Renal pelvis (tissue), 12 donors: ENCODE results near the gene HSP90B1. TPM values are rescaled to one million over a fixed set of nuclear protein-coding genes. Genes with fewer than 3 reads are reported as not detected.

ENCODE experiments used
- DNase-seq: peaks from one replicate; pipeline ENCODE4 v3.0.0-alpha.2; 2013
- long read RNA-seq, 16 experiments: transcript quantifications; one replicate each; lab custom pipeline, GENCODE V29; 2026
- polyA plus RNA-seq, 3 donors: library from polyadenylated mRNA; unstranded; fragments of 120-200 nt; gene quantifications; one replicate each; pipeline ENCODE4 v1.2.1, GENCODE V29; 2013; ENCODE audit not compliant: insufficient read length in 3 of 3

The HSP90B1 gene
- 1,000 to 10,000 TPM in 1 of 3 donors, 100 to 1,000 TPM in 2; 858 to 1,078 (median 947) TPM for polyA plus RNA-seq
- long read RNA-seq, donor 1, transcript HSP90B1-201 (18 exons, 2,858 nt) = major isoform, 76 of 522 reads
- long read RNA-seq, donor 1, partial matches to known transcripts = 374 of 522 reads
- long read RNA-seq, donor 1, other reads (novel, unspliced or antisense) = 67 of 522 reads
- long read RNA-seq, donor 2, transcript HSP90B1-201 (18 exons, 2,858 nt) = major isoform, 87 of 541 reads
- long read RNA-seq, donor 2, partial matches to known transcripts = 429 of 541 reads
- long read RNA-seq, donor 2, other reads (novel, unspliced or antisense) = 21 of 541 reads
- long read RNA-seq, donor 3, transcript HSP90B1-201 (18 exons, 2,858 nt) = major isoform, 60 of 581 reads
- long read RNA-seq, donor 3, transcript HSP90B1-204 (2 exons, 839 nt) = minor isoform, 8 of 581 reads
- long read RNA-seq, donor 3, partial matches to known transcripts = 499 of 581 reads
- long read RNA-seq, donor 3, other reads (novel, unspliced or antisense) = 11 of 581 reads
- long read RNA-seq, donor 4, transcript HSP90B1-201 (18 exons, 2,858 nt) = major isoform, 59 of 461 reads
- long read RNA-seq, donor 4, transcript HSP90B1-204 (2 exons, 839 nt) = minor isoform, 6 of 461 reads
- long read RNA-seq, donor 4, partial matches to known transcripts = 381 of 461 reads
- long read RNA-seq, donor 4, other reads (novel, unspliced or antisense) = 11 of 461 reads
- long read RNA-seq, donor 5, transcript HSP90B1-204 (2 exons, 839 nt) = minor isoform, 5 of 330 reads
- long read RNA-seq, donor 5, transcript HSP90B1-201 (18 exons, 2,858 nt) = major isoform, 28 of 330 reads
- long read RNA-seq, donor 5, partial matches to known transcripts = 285 of 330 reads
- long read RNA-seq, donor 5, other reads (novel, unspliced or antisense) = 10 of 330 reads
- long read RNA-seq, donor 6, transcript HSP90B1-204 (2 exons, 839 nt) = minor isoform, 9 of 487 reads
- long read RNA-seq, donor 6, transcript HSP90B1-201 (18 exons, 2,858 nt) = major isoform, 84 of 487 reads
- long read RNA-seq, donor 6, partial matches to known transcripts = 371 of 487 reads
- long read RNA-seq, donor 6, other reads (novel, unspliced or antisense) = 21 of 487 reads
- long read RNA-seq, donor 7, transcript HSP90B1-201 (18 exons, 2,858 nt) = major isoform, 38 of 612 reads
- long read RNA-seq, donor 7, transcript HSP90B1-204 (2 exons, 839 nt) = minor isoform, 8 of 612 reads
- long read RNA-seq, donor 7, partial matches to known transcripts = 533 of 612 reads
- long read RNA-seq, donor 7, other reads (novel, unspliced or antisense) = 28 of 612 reads
- long read RNA-seq, donor 8, transcript HSP90B1-201 (18 exons, 2,858 nt) = major isoform, 23 of 195 reads
- long read RNA-seq, donor 8, partial matches to known transcripts = 163 of 195 reads
- long read RNA-seq, donor 8, other reads (novel, unspliced or antisense) = 6 of 195 reads
- long read RNA-seq, donor 9, transcript HSP90B1-201 (18 exons, 2,858 nt) = major isoform, 68 of 669 reads
- long read RNA-seq, donor 9, transcript HSP90B1-204 (2 exons, 839 nt) = minor isoform, 6 of 669 reads
- long read RNA-seq, donor 9, partial matches to known transcripts = 570 of 669 reads
- long read RNA-seq, donor 9, other reads (novel, unspliced or antisense) = 24 of 669 reads
- long read RNA-seq, donor 10, transcript HSP90B1-201 (18 exons, 2,858 nt) = major isoform, 33 of 501 reads
- long read RNA-seq, donor 10, transcript HSP90B1-204 (2 exons, 839 nt) = minor isoform, 9 of 501 reads
- long read RNA-seq, donor 10, partial matches to known transcripts = 450 of 501 reads
- long read RNA-seq, donor 10, other reads (novel, unspliced or antisense) = 7 of 501 reads
- long read RNA-seq, donor 11, transcript HSP90B1-201 (18 exons, 2,858 nt) = major isoform, 33 of 301 reads
- long read RNA-seq, donor 11, transcript HSP90B1-204 (2 exons, 839 nt) = minor isoform, 5 of 301 reads
- long read RNA-seq, donor 11, partial matches to known transcripts = 256 of 301 reads
- long read RNA-seq, donor 11, other reads (novel, unspliced or antisense) = 6 of 301 reads
- long read RNA-seq, donor 12, transcript HSP90B1-201 (18 exons, 2,858 nt) = major isoform, 94 of 557 reads
- long read RNA-seq, donor 12, partial matches to known transcripts = 373 of 557 reads
- long read RNA-seq, donor 12, other reads (novel, unspliced or antisense) = 87 of 557 reads
- long read RNA-seq, donor 13, transcript HSP90B1-204 (2 exons, 839 nt) = minor isoform, 5 of 474 reads
- long read RNA-seq, donor 13, transcript HSP90B1-201 (18 exons, 2,858 nt) = major isoform, 19 of 474 reads
- long read RNA-seq, donor 13, partial matches to known transcripts = 413 of 474 reads
- long read RNA-seq, donor 13, other reads (novel, unspliced or antisense) = 31 of 474 reads
- long read RNA-seq, donor 14 = 0 reads
- long read RNA-seq, donor 15, transcript HSP90B1-201 (18 exons, 2,858 nt) = major isoform, 111 of 636 reads
- long read RNA-seq, donor 15, transcript HSP90B1-204 (2 exons, 839 nt) = minor isoform, 7 of 636 reads
- long read RNA-seq, donor 15, partial matches to known transcripts = 478 of 636 reads
- long read RNA-seq, donor 15, other reads (novel, unspliced or antisense) = 35 of 636 reads
- long read RNA-seq, donor 16, transcript HSP90B1-204 (2 exons, 839 nt) = minor isoform, 8 of 690 reads
- long read RNA-seq, donor 16, transcript HSP90B1-201 (18 exons, 2,858 nt) = major isoform, 72 of 690 reads
- long read RNA-seq, donor 16, partial matches to known transcripts = 560 of 690 reads
- long read RNA-seq, donor 16, other reads (novel, unspliced or antisense) = 46 of 690 reads

DNA sequence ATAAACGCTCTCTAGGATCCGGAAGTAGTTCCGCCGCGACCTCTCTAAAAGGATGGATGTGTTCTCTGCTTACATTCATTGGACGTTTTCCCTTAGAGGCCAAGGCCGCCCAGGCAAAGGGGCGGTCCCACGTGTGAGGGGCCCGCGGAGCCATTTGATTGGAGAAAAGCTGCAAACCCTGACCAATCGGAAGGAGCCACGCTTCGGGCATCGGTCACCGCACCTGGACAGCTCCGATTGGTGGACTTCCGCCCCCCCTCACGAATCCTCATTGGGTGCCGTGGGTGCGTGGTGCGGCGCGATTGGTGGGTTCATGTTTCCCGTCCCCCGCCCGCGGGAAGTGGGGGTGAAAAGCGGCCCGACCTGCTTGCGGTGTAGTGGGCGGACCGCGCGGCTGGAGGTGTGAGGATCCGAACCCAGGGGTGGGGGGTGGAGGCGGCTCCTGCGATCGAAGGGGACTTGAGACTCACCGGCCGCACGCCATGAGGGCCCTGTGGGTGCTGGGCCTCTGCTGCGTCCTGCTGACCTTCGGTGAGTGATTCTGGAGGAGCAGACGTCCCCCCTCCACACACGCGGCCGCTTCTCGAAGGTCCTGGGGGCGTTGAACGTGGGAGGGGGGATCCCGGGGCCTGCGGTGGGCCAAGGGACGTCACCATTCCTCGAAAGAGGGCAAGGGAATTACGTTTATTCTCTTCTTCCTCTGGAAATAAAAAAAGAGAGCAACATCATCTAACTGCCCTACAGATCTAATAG lies at the start of gene HSP90B1:
HSP90B1 (plus strand) TSS at position 377 of the 753 bp plus-strand sequence; CDS start at position 483, 106 bp downstream.
- DNase-seq = peak; percentile 100

DNA sequence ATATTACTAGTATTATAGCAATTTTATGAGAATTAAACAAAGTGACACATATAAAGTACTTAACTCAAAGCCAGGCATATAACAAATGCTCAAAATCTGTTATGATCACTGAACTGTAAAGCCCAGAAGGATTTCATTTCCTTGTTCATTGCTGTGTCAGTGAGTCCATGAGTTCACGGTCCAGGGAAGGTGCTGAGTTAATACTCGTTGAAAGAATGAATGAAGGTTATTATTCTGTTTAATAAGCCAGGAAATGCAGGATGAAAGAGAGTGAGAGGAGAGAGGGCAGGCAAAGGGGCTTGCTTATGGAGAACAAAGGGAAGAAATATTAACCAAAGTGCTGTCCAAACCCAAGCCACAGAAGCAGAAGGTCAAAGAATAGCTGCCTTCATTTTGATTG lies 48.9 kb upstream of the HSP90B1 start:
- no peak for DNase-seq

DNA sequence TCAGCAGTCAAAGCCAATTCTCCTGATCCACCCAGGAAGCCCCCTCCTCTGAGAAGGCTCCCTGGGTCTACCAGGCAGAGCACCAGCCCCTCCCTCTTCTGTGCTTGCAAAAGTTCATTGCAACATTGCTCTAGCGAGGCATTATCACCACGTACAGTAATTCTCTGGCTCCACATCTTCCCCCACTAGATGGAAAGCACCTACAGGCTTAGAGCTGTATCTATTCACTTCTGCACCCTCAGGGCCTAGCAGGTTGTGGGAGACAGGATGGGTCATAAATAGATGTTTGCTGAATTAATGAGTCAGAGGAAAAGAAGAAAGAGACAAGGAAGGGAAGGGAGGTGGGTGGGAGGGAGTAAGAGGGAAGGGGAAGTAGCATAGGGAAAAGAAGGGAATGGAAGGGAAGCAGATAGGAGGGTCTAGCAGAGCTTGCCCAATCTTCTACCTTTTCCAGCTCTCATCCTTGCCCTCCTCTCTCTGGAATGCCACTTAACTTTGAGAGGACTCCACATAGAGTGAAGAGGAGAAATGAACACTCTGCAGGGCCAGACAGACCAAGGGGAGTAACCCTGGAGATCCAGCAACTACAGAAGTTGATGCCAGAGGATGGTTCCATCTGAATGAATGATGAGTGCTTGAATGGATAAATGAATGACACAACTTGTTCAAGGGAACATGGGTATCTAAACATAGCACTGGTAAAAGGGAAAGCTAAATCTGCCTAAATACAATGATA lies 47.2 kb upstream of the HSP90B1 start:
- DNase-seq = no peak

DNA sequence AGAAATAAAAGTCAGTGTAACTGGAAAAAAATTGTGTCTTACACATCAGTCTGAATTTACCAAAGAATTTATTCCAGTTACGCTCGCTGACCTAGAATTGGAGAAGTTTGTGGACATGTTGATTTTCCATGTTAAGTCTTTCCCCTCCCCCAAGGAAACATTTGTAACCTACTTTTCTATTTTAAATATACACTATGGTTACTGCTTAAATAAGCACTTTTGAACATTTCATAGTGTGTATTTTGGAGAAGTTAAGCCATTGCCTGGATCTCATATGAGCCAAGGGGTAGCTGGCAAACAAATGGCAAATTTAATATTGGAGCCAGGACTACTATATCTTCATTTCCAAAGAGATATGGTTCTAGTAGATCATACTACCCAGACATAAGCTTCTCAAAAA lies 46.3 kb upstream of the HSP90B1 start:
- no peak for DNase-seq

GRCh38 chr12:103884316-103884715 lies 45.9 kb upstream of the HSP90B1 start:
- DNase-seq = no peak

DNA sequence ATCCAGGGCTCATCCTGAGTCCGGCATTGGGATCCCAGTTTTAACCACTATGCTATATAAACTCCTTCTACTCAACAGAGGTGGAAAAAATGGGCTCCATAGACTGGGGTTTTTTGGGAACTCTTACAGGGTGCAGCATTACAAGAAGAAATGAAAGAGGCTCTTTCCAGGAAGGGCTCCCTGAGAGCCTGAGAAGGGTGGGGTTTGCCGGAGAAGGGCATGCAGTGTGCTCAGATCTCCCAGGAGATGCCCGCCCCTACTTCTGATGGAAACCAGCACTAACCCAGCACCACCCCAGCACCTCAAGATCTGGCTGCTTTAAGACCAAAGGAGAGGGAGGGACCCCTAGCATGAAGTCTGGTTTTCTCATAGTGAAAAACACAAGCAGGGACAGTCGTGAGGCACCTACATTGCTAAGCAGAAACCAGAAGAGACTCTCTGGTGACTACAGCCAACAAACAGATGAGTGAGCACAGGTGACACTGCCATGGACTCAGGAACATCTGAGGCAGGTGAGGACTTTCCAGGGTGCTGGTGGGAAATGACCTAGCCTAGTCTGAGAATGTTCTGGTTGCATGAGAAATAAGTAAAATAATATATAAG lies 43.9 kb upstream of the HSP90B1 start:
- no peak for DNase-seq

- no peak for DNase-seq
These were observed 42.5 kb upstream of the HSP90B1 start for GRCh38 chr12:103887738-103888137.

GRCh38 chr12:103897316-103897715 lies 32.9 kb upstream of the HSP90B1 start:
- no peak for DNase-seq

GRCh38 chr12:103901518-103902173 lies 28.6 kb upstream of the HSP90B1 start:
- DNase-seq = no peak

DNA sequence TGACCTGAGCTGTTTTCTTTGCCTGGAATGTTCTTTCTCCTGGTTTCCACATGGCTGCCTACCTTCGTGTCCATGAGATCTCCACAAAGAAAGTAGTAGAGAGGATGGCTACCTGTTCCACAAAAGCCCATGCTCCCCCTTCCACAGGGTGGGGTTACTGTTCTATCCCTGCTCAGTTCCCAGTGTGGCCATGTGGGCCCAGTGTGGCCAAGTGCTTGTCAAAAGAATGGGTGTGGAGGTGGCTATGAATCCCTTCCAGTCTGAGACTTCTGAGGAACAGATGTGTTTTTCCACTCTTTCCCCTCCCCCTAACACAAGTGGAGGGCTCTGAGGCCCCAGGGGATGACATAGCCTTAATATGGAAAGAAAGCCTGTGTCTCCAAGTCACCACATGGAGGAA lies 26.2 kb upstream of the HSP90B1 start:
- no peak for DNase-seq

DNA sequence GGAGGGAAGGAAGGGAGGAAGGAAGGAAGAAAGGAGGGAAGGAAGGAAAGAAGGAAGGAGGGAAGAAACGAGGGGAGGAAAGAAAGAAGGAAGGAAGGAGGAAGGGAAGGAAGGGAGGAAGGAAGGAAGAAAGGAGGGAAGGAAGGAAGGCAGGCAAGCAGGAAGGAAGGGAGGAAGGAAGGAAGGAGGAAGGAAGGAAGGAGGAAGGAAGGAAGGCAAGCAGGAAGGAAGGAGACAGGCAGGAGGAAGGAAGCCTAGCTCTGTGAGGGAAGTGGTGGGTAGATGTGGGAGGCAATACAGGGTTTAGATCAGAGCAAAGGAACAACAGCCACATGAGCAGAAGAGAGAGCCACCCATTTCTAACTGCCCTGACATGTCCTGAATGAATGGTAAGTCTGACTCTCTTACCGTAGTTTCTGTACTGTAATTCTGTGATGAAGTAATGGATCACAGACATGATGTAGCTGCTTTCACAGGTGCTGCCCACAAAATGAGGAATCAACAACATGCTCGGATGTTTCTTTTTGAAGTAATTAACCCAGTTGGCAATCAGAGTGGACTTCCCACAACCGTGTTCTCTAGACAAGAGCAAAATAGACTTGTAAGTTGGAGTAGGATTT lies 24.4 kb upstream of the HSP90B1 start:
- no peak for DNase-seq

GRCh38 chr12:103908246-103908541 lies 22.0 kb upstream of the HSP90B1 start:
- no peak for DNase-seq

DNA sequence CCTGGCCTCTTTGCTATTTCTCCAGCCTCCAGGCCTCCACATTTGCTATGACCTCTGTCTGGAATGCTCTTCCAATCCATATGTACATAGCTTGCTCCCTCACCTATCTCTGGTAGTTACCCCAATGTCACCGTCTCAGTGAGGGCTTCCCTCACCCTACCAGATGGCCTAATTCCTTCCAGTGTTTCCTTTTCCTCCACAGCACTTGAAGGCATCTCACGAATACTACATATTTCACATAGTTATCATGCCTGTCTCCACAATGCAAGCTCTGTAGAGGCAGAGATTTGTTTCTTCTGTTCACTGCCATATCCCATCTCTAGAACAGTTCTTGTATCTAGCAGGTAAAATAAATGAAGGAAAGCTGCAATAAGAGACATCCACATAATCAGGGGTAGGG lies 21.3 kb upstream of the HSP90B1 start:
- no peak for DNase-seq

DNA sequence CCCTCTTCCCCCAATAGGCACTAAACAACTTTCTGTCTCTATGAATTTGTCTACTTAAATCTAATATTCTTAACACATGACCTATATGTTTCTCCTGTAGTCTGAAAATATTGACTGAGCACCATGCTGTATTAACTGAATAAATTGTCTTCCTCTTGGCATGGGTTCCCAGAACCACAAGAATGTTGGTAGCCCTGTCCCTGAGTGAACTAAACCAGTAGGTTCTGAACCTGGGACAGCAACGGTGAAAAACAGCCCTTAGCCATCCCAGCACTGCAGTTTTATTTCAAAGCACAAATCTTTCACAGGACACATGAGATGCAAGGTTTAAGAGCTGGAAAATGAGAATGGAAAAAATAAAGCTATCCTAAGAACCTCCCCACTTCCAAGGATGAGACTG lies 20.4 kb upstream of the HSP90B1 start:
- no peak for DNase-seq

DNA sequence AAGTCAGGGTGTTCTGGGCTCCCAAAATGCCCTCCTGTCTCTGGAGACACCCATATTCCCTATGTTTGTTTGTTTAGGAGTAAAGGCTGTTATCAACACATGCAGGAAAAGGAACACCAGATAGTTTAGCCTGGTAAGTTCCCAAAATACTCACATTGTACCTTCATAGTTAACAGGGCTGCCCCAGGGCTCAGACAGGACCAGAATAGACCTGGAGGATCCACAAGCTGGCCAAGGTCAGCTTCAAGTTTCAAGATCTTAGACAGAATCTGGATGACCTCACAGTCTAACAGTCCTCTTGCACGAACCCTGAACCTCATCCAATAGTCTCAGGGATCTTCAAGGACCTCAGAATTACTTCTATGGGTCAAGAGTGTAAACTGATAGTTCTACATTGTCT lies 18.1 kb upstream of the HSP90B1 start:
- no peak for DNase-seq

DNA sequence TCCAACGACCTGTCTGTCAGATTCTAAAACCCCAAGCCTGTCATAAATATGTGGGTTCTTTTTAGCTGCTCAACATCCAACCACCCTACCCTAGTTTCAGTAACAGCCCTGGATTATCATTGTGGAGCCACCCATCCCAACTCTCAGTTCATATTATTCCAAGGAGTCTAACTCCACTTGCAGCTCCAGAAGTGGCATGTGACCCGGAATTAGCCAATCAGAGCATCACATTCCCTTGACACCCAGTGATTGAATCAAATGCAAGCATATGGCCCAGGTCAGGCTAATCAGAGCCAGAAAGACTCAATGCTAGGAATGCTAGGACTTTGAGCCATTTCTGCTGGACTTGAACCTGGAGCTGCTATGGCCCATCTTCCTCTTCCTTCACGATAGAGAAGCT lies 17.1 kb upstream of the HSP90B1 start:
- no peak for DNase-seq
